GM18858 (cell line): ENCODE data around the gene ABTB1.
"Not testable (repeated sequence)": the region's sequence is repeated elsewhere in the genome, so short reads cannot be mapped to it uniquely, and the experiment has no call there.

Experiments
- ATAC-seq: cut with Tn5 transposase; IDR thresholded peaks from one replicate; pipeline ENCODE4 v1.9.1; 2021; ENCODE audit not compliant: unreplicated experiment

The ABTB1 gene

DNA sequence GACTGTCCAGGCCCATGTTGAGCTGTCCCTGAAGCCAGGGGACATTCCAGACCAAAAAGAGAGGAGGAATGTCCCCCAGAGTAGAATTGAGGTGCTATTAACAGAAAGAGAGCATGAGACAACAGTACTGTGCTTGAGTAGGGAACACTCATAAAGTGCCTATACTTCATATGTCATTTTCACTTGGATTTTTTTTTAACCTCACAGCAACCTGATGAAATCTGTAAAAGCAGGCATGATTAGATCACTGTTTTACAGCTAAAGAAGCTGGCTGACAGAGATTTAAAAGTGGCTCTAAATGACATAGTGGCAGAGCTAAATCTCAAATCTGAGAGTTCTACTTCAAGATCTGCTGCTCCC, 24.9 kb upstream of the ABTB1 start:
- ATAC-seq, result no peak

DNA sequence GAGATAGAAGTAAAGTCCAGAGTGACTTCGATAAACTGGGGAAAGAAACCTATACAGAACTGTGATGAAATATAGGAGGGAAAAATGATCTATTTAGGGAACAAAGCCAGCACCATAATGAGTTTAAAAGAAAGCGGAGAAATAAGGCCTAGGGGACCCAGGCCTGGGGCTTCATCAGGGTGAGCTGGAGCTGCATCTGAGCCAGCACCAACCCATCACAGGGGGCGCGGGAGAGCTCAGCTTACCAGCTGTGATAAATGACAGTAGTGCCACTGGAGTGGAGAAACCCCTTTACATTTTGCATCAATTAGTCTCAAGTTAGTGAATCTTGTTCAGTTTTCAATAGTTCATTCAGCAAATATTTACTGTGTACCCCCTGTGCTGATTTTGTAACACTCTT, 22.5 kb upstream of the ABTB1 start:
- ATAC-seq, result no peak

DNA sequence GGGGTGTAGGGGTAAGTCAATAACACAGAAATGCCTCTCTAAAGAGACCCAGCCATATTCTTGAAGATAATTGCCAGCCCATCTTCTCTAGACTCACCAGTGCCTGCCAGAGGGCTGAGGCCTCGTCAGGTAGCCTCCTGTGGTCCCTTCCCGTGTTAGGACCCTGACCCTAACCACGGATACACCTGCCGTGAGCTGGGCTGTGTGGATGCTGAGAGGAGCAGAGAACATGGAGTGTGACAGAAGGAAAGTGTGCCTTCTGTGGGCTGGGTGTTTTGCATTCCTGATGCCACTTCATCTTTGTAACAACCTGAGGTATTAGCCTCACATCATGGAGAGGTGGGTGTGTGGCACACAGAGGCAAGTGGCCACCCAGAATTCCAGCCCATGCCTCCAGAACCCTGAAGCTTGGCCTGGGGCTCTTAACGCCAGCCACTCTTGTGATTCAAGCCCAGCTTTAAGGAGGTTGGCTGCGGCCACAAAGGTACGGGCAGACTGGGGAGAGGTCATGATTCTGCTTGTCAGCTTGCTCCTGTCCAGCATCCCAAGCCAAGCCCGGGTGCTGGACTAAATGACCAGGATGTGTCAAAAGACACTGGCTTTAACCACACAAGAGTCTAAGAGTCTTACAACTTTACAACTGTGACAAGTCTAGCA, 21.1 kb upstream of the ABTB1 start:
- no peak for ATAC-seq

DNA sequence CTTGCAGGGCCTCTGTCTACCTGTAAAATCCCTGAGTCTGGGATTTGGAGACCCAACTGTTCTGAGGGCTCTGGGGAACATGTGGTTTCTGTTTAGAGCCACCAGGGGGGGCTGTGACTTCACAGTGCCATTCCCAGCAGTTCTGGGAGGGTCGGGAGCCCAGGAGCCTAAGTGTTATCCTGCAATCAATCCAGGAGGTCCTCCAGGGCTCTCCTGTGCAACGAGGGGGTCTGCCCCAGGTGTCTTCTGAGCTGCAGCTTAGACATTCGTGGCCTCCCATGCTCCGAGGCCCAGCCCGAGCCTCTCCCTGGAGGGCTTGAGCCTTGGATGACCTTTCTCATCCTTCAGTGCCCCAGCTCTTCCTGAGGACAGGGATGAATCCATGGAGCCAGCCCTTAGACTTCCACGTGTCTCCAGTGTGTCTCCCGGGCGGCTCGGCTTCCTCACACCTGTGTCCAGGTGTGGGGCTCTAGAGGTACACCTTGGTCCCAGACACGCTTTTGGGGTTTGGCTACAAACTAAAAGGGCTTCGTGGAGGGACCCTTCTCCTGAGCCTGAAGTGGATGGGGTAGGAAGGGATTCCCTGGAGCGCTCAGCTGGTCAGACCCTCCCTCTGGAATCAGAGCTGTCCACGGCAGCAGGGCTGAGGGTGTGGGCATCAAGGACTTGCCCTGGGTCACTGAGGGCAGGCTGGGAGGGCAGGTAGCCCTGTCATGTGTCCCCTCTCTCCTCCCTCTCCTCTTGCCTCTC, 20.3 kb upstream of the ABTB1 start:
- no peak for ATAC-seq

DNA sequence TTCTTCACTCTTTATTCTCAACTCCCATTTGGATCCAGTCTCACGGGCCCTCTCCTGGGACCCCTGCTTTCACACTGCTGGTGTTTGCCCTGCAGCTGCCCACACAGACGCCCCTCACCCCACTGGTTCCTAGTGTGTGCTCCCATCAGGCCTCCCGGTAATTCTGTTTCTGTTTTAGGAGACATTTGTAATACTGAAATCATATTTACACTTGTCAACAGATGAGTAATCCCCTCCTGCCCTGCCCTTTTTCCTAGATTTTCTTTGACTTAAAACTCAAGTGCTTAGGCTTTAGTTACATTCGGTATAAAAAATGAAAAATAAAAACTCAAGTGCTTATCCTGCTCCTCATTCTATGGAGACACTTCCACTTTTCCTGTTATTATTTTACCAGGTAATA, 18.4 kb upstream of the ABTB1 start:
- no peak for ATAC-seq

DNA sequence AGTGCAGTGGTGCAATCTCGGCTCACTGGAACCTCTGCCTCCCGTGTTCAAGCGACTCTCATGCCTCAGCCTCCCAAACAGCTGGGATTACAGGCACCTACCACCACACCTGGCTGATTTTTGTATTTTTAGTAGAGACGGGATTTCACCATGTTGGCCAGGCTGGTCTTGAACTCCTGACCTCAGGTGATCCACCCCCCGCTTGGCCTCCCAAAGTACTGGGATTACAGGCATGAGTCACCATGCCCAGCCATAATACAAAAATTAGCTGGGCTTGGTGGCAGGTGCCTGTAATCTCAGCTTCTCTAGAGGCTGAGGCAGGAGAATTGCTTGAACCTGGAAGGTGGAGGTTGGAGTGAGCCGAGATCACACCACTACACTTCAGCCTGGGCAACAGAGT, 17.8 kb upstream of the ABTB1 start:
- ATAC-seq, result not testable (repeated sequence)

DNA sequence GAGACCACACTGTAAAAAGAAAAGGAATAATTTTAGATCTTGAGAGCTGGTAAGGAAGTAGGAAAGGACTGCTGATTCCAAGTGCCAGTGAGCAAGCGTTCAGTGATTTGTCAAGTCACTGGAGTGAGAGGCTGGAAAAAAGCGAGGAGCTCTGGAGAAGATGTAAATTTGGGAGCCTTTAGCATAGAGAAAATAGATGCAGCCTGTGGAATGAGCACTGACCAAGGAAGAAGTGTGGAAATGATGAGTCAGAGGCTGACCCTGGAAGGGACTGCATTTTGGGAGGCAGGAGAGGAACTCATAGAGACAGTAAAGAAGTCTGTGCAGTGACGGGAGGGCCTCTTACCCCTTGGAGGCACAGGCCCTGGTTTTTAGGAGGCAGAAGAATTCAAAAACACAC, 17.1 kb upstream of the ABTB1 start:
- ATAC-seq, result no peak

DNA sequence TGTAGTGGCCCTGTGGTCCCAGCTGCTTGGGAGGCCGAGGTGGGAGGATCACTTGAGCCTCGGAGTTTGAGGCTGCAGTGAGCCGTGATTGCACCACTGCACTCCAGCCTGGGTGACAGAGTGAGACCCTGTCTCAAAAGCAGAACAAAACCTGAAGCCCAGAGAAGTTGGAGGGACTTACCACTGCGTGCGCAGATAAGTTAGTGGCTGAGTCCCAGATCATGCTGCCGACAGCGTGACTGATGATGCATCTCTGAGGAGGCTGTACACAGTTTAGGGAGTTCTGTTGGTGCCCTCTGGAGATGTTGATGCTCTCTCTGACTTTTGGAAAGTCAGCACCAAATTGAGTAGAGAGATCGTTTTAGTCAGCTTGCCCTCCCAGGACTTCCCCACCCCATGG, 15.8 kb upstream of the ABTB1 start:
- ATAC-seq, result no peak

DNA sequence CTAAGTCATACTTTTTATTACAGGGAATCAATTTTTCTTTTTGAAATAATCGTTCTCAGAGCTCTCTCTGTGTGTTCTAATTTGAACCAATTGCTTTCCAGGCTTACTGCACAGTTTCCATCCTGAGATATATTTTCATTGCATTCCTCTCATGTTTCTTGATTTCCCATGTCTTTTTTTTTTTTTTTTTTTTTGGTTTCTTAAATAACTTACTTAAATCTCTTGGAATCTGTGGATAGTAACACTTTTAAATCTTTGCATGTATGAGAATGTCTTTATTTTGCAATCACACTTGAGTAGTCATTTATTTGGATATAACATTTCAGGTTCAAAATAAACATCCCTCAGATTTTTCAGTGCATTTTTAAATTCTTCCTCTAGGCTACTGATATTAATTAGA, 14.5 kb upstream of the ABTB1 start:
- ATAC-seq, result no peak

DNA sequence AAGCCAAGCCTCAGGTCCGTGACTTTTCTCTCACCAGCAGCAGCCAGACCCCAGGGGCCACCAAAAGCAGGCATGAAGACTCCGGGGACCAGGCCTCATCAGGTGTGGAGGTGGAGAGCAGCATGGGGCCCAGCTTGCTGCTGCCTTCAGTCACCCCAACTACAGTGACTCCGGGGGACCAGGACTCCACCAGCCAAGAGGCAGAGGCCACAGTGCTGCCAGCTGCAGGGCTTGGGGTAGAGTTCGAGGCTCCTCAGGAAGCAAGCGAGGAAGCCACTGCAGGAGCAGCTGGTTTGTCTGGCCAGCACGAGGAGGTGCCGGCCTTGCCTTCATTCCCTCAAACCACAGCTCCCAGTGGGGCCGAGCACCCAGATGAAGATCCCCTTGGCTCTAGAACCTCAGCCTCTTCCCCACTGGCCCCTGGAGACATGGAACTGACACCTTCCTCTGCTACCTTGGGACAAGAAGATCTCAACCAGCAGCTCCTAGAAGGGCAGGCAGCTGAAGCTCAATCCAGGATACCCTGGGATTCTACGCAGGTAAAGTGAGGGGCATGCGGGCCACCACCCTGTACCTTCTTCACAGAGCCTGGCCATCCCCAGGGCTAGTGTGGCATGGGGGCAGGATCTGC, 12.0 kb upstream of the ABTB1 start:
- no peak for ATAC-seq

DNA sequence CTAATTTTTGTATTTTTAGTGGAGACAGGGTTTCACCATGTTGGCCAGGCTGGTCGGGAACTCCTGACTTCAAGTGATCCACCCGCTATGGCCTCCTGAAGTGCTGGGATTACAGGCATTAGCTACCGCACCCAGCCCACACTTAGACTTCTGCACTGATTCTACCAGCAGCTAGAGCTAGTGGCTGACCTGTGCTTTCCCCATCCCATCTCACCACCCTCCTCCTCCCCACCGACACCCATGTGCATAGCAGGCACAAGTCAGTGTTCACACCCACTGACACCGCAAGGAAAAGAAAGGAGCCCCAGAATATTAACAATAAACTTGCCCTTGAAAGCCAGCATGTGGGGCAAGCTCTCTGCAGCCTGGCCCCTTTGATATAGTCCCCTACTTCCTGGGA, 11.2 kb upstream of the ABTB1 start:
- no peak for ATAC-seq

DNA sequence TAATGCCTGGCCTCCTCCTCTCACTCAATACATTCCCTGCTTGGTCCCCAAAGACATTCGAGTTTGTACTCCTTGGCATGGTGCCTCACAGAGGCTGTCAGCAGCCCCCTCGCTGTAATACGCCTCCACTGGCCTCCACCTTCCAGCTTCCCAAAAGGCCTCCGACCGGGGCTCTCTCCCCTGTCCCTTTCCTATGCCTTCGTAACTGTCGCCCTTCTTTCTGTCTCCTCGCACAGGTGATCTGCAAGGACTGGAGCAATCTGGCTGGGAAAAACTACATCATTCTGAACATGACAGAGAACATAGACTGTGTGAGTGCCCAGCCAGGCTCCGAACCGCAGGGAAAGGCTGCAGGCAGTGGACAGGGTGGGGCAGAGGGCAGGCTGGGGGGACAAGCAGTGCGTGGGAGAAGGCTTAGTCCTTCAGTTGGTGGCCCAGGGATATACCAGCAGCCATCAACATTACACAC, 10.7 kb upstream of the ABTB1 start:
- ATAC-seq, result no peak

DNA sequence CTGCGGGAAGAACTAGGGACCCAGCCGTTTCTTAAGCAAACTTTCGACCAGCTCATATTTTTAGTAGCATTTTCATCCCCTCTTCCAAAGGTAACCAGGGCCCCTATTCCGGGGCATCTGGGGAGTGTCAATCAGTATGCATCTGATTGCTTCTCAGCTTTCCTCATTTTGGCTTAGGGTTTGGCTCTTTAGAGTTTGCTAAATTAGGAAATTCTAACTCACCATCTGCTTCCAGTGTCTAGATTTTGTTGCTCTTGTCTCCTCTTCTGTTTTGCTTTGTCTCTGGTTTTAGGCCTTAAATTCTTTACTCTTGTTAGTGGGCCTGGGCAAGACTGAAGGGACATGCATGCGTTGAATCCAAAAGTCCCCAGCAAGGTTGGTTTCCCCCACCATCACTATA, 9.6 kb upstream of the ABTB1 start:
- no peak for ATAC-seq

DNA sequence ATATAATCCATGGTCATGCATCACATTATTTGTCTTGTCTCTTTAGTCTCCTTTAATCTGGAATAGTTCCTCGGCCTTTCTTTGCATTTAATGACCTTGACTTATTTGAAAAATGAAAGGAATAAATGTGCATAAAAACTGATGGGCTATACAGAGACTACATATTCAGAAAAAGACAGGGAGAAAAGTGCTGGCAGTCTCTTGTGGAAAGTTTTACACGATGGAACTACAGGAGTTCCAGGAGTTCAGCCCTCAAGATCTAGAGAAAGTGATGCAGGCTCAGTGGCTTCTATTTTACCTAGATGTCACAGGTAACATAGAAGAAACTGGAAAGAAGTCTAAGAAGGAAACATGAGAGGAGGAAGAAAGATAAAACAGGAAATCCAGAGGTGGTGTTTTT, 7.6 kb upstream of the ABTB1 start:
- ATAC-seq, result no peak

DNA sequence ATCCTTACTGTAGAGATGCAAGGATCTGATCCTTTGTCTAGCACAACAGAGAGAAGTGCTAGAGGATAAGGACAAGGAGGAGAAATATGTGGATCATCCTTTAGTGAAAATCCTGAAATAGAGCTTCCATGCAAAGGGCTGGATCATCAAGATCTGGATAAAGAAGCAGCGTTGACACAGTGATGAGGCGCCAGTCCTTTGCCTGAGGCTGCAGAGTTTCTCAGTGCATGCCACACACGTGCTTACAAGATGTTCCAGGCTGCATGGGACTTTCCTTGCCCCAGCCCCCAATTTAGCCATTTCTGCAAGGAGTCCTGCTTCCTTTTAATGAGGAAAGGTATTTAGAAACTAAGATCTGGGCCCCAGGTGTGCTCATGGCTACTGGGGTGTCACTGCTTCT, 7.2 kb upstream of the ABTB1 start:
- ATAC-seq, result no peak

DNA sequence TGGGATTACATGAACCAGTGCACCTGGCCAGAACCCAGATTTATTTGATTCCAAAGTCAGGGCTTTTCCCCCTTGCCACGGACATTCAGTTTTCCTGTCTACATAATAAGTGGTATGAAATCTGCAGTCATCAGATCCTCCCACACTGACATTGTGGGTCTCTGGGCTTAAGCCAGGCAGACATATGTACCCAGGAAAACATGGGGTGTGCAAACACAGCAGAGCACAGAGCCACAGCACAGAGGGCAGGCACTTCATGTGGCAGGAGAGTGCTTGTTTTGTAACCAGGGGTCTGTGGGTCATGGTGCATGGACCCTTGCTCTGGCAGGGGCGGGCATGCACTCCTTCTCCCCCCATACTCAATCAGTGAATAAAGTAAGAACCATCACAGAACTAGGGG, 6.1 kb upstream of the ABTB1 start:
- ATAC-seq, result no peak

DNA sequence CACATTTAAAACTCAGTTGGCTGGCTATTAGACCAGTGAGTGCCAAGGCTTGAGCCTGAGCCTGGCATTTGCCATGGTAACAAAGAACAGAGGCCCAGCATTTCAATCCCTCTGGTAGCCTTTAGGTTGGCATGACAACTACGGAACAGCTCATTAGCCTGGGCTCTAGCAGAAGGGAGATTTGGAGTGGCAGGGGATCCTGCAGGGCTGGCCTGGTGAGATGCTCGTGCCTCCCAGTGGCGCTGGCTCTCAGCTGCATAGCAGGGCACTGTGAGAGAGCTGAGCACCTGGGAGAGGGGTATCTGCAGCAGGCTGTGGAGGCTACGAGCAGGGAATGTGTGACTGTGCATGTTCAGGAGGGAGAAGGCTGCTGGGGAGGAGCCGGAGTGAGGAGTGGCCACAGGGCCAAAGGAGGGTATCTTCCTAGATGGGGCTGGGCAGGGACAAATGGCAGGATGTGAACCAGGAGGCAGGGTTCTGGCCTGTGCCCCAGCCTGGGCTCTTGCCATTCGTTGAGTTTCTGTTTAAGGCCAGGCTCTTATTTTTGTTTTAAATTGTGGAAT, 5.6 kb upstream of the ABTB1 start:
- ATAC-seq, result no peak

DNA sequence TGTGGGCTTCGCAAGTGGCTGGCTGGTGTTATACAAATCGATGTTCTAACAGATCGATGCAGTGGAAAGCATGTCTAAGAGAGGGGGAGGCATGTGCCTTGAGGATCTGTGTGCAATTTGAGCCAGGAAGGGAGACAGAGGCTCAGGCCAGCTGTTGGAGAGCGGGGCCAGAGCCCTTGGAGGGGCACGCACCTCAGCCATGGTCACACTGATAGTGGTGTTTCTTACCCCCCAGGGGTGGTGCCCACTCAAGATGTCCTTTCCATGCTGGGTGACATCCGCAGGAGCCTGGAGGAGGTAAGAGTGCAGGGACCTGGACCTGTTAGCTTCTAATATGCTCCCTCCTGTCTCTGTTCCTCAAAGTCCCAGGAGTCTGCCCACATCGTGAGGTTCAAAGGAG, 3.8 kb upstream of the ABTB1 start:
- ATAC-seq, result no peak

DNA sequence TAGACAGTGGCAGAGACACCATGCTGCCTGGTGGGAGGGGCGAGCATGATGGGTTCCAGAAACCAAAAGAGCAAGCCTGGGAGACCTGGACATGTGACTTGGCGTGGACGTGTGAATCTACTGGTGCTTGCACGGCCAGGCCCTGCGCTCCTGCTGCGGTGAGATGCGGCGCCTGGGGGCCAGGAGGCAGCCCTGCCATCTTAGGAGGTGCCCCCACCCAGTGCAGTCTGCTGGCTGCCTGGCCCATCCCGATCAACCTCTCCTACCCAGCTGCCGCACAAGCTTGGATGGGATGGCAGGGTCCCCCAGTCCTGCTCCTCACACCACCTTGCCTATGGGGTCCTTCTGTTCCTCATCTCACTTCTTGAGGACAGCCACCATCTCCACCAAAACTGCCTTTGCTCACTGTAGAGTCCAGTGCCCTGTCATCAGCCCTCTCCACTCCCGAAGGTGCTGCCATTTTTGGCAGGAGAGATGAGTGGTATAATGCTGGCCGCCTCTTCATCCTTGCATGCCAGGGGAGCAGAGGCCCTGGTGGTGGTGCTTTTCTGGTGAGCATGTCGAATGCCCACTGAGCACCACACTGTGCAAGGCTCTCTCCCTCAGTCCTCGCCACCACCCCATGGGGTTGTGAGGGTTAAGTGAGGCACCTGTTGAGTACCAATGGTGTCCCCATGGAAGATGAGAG, 3.1 kb upstream of the ABTB1 start:
- no peak for ATAC-seq

DNA sequence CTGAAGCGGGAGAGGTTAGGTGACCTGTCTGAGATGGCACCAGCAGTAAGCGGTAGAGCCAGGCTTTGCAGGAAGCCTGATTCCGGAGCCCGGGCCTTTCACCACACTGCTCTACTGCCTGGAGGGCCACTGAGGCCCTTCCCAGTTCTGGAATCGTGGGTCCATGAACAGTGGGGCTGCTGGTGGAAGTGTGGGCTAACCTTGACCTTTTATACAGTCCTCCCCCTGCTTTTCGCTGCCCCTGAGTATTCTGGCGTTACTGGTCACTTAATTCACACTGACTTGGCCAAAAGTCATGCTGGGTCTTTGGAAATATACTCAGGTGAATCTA, 2.6 kb upstream of the ABTB1 start:
- no peak for ATAC-seq

DNA sequence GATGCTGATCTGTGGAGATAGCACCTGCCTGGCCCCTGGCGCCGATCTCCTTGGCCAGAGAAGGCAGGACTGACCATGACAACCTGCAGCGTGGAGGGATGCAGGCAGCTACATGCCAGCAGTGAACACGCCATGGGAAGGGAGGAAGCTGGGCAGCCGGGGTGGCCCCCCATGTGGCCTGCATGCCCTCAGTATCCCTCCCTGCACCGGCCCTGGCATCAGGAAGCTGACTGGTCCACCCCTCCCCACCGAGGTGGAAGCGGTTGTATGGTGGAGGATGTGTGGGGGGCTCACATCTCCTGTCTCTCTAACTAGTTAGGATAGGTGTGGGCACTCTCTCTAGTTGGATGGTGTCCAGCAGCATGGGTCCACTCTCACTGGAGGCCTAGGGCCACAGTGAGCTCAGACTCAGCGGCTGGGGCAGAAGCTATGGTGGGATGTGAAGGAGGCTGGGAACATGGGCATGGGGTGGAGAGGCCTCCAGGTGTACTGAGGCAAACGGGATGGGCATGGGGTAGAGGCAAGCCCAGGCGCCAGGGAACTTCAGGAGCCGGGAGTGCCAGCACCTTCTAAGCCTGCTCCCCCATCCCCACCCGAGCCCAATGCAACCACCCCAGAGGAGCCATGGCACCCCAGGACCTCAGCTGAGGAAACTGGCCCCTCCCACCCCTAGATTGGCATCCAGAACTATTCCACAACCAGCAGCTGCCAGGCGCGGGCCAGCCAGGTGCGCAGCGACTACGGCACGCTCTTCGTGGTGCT, 1.8 kb upstream of the ABTB1 start:
- ATAC-seq, result no peak
